ENCODE measurements around the gene PC. TPM values are rescaled to one million over a fixed set of nuclear protein-coding genes. Genes with fewer than 3 reads are reported as not detected.
A peak's percentile ranks its signal among the peaks of the same experiment; 100 is the strongest.

The PC gene
- polyA plus RNA-seq, 1 donor (not counting 4 experiments of a cell fraction or from before 2014, with no cell fraction given): 13.3 TPM

DNA sequence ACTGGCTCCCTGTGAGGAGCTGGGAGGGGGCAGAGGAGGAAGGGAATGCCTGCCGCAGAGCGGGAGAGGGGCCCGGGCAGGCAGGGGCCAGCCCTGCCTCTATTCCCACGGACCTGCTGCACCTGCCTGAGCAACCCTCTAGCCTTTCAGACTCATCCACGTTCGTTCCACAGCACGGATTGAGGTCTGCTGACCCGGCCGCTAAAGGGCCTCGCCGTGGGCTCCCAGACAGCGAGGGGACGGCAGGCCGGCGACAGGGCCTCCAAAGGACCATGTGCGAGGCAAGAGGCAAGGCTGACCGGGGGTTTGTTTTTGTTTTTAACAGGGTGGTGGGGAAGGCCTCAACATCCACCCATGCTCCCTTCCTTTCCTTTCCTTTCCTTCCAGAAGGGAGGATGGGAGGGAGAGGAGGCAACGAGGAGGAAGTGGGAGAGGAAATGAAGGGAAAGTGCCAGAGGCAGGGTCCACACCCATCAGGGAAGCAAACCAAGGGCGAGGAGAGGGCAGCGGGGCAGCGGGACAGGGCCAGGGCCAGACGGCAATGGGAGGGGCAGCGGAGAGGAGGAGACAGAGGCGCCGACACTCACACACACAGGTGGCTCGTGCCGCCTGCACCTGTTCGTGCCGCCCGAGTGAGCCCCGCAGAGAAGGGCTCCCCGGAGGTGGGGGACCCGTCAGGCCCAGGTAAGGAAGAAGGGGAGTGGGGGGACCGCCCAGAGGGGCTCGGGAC, 93.8 kb downstream of the PC start:
- dilution Hi-C loops (cut with MboI; ENCODE audit: extremely low pct_ligation_motif_present, low sequenced_read_pairs): no loop called here
- Histone ChIP-seq H3K4me3 (ENCODE audit: control insufficient read depth in 2 of 3, extremely low read depth in 1 of 3, insufficient read depth in 2 of 3, low read depth in 1 of 3, low read length in 3 of 3) (no peak overlapping the region), H3K27me3 (ENCODE audit: control insufficient read depth, extremely low read depth, insufficient read depth, low read length) (no peaks in the 10 kb centered on the region), H3K9ac (ENCODE audit: control insufficient read depth, extremely low read depth, insufficient read depth, low read length) (no peak overlapping the region), H3K9me1 (ENCODE audit: control insufficient read depth, extremely low read depth, insufficient read depth, low read length) (no peaks in the 10 kb centered on the region), H3K27ac (ENCODE audit: control insufficient read depth, insufficient read depth, low read length) (no peak overlapping the region), H4K20me1 (ENCODE audit: control insufficient read depth, extremely low read depth, insufficient read depth, low read length) (peaks cover 6% of the 10 kb centered on the region), H3K4me1 (ENCODE audit: control insufficient read depth, extremely low read depth, insufficient read depth, low read length) (peaks cover 18% of the 10 kb centered on the region), H3K36me3 (ENCODE audit: control insufficient read depth in 2 of 2, extremely low read depth in 1 of 2, insufficient read depth in 2 of 2, low read length in 2 of 2) (peaks cover 10 to 23% of the 10 kb centered on the region in 2 experiments), H3K9me3 (ENCODE audit: control insufficient read depth, low read depth, low read length) (no peaks in the 10 kb centered on the region), H3K79me2 (ENCODE audit: control insufficient read depth, insufficient read depth, low read length) (no peaks in the 10 kb centered on the region), H2AFZ (ENCODE audit: control insufficient read depth, low read length) (no peak overlapping the region), H3K4me2 (ENCODE audit: control insufficient read depth, extremely low read depth, insufficient read depth, low read depth, low read length) (peak overlapping the region; percentile 27)
- FAIRE-seq (no peak), DNase-seq (ENCODE audit: low read depth, low spot score) (no peak)
- TF ChIP-seq, protein P1, sequence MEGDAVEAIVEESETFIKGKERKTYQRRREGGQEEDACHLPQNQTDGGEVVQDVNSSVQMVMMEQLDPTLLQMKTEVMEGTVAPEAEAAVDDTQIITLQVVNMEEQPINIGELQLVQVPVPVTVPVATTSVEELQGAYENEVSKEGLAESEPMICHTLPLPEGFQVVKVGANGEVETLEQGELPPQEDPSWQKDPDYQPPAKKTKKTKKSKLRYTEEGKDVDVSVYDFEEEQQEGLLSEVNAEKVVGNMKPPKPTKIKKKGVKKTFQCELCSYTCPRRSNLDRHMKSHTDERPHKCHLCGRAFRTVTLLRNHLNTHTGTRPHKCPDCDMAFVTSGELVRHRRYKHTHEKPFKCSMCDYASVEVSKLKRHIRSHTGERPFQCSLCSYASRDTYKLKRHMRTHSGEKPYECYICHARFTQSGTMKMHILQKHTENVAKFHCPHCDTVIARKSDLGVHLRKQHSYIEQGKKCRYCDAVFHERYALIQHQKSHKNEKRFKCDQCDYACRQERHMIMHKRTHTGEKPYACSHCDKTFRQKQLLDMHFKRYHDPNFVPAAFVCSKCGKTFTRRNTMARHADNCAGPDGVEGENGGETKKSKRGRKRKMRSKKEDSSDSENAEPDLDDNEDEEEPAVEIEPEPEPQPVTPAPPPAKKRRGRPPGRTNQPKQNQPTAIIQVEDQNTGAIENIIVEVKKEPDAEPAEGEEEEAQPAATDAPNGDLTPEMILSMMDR (optimal IDR thresholded peaks at IDR 0.05 in 1 of 3, IDR thresholded peaks at IDR 0.05 in 1 of 3, conservative IDR thresholded peaks at IDR 0.05 in 1 of 3; ENCODE audit: extremely low read depth in 1 of 3, insufficient read depth in 2 of 3, low read length in 3 of 3): no peak
- no peak for TF ChIP-seq EZH2 (IDR thresholded peaks at IDR 0.05; ENCODE audit: low read length)

DNA sequence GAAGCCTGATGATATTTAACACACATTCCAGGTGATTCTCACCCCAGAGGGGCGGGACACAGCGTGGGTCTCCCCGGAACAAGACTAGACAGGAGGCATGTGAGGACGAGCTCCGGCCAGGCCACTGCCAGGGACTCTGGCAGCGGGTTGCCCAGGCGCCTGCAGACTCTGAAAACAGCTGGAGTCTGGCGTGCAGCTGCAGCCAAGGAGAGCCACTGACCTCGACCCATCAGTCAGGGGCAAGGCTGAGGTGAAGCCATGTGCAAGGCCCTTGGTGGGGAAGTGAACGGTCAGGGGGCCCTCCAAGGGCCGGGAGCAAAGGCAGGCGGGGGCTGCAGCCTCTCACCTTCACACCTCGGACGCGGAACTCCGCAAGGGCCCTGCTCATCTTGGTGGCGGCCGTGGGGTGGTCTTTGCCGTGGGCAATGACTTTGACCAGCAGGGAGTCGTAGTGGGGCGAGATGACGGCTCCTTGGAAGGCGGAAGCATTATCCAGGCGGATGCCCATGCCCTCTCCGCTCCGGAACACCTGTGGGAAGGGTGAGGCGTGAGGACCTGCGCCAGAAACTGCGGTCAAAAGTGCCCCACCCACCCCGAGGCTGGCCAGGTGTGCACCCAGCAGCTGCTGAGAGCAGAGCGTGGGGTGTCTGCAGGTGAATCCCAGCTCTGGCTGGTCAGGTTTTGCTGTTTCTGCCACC, 94.6 kb downstream of the PC start:
- Histone ChIP-seq H3K27ac (ENCODE audit: control insufficient read depth, insufficient read depth, low read length) (no peak overlapping the region), H3K79me2 (ENCODE audit: control insufficient read depth, insufficient read depth, low read length) (no peaks in the 10 kb centered on the region), H3K4me2 (ENCODE audit: control insufficient read depth, extremely low read depth, insufficient read depth, low read depth, low read length) (no peak overlapping the region), H3K27me3 (ENCODE audit: control insufficient read depth, extremely low read depth, insufficient read depth, low read length) (no peaks in the 10 kb centered on the region), H3K9me1 (ENCODE audit: control insufficient read depth, extremely low read depth, insufficient read depth, low read length) (no peaks in the 10 kb centered on the region), H3K9me3 (ENCODE audit: control insufficient read depth, low read depth, low read length) (no peaks in the 10 kb centered on the region), H3K9ac (ENCODE audit: control insufficient read depth, extremely low read depth, insufficient read depth, low read length) (no peak overlapping the region), H2AFZ (ENCODE audit: control insufficient read depth, low read length) (no peak overlapping the region), H3K4me1 (ENCODE audit: control insufficient read depth, extremely low read depth, insufficient read depth, low read length) (peaks cover 16% of the 10 kb centered on the region), H3K36me3 (ENCODE audit: control insufficient read depth in 2 of 2, extremely low read depth in 1 of 2, insufficient read depth in 2 of 2, low read length in 2 of 2) (peaks cover 10 to 21% of the 10 kb centered on the region in 2 experiments), H4K20me1 (ENCODE audit: control insufficient read depth, extremely low read depth, insufficient read depth, low read length) (peaks cover 6% of the 10 kb centered on the region), H3K4me3 (ENCODE audit: control insufficient read depth in 2 of 3, extremely low read depth in 1 of 3, insufficient read depth in 2 of 3, low read depth in 1 of 3, low read length in 3 of 3) (no peak overlapping the region)
- DNase-seq (ENCODE audit: low read depth, low spot score) (no peak), FAIRE-seq (peak; percentile 34)
- TF ChIP-seq, protein P1 (optimal IDR thresholded peaks at IDR 0.05 in 1 of 3, IDR thresholded peaks at IDR 0.05 in 1 of 3, conservative IDR thresholded peaks at IDR 0.05 in 1 of 3; ENCODE audit: extremely low read depth in 1 of 3, insufficient read depth in 2 of 3, low read length in 3 of 3): no peak
- TF ChIP-seq EZH2 (IDR thresholded peaks at IDR 0.05; ENCODE audit: low read length): no peak
- dilution Hi-C loops (cut with MboI; ENCODE audit: extremely low pct_ligation_motif_present, low sequenced_read_pairs): no loop called here
